ENCODE measurements around the gene GEMIN2. TPM values are rescaled to one million over a fixed set of nuclear protein-coding genes. Genes with fewer than 3 reads are reported as not detected.
A peak's percentile ranks its signal among the peaks of the same experiment; 100 is the strongest.

GEMIN2 gene
- total RNA-seq, 1 donor from 2014 or later: 25.5 TPM

GRCh38 chr14:39168591-39168990 is 54.5 kb downstream of the GEMIN2 start:
- no peak for DNase-seq (ENCODE audit: extremely low spot score in 2 of 2)
- H3K36me3 ChIP-seq: no peaks in the 10 kb centered on the region
- intact Hi-C loops (cut with DNase I): no loop called here
- TF ChIP-seq, protein P1, sequence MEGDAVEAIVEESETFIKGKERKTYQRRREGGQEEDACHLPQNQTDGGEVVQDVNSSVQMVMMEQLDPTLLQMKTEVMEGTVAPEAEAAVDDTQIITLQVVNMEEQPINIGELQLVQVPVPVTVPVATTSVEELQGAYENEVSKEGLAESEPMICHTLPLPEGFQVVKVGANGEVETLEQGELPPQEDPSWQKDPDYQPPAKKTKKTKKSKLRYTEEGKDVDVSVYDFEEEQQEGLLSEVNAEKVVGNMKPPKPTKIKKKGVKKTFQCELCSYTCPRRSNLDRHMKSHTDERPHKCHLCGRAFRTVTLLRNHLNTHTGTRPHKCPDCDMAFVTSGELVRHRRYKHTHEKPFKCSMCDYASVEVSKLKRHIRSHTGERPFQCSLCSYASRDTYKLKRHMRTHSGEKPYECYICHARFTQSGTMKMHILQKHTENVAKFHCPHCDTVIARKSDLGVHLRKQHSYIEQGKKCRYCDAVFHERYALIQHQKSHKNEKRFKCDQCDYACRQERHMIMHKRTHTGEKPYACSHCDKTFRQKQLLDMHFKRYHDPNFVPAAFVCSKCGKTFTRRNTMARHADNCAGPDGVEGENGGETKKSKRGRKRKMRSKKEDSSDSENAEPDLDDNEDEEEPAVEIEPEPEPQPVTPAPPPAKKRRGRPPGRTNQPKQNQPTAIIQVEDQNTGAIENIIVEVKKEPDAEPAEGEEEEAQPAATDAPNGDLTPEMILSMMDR (IDR thresholded peaks at IDR 0.05): no peak
- TF ChIP-seq POLR2A (IDR thresholded peaks at IDR 0.05) (no peak), POLR2AphosphoS5 (IDR thresholded peaks at IDR 0.05; ENCODE audit: insufficient read depth in 1 of 2, low read depth in 1 of 2) (no peak)
- H3K27ac ChIP-seq: no peak overlapping the region
- H3K9me3 ChIP-seq: no peaks in the 10 kb centered on the region
- peak overlapping the region in 1 of 2 donors; percentile 80 for H3K4me3 ChIP-seq
- no peaks in the 10 kb centered on the region for H3K27me3 ChIP-seq
- H3K4me1 ChIP-seq: peaks cover 32% of the 10 kb centered on the region

DNA sequence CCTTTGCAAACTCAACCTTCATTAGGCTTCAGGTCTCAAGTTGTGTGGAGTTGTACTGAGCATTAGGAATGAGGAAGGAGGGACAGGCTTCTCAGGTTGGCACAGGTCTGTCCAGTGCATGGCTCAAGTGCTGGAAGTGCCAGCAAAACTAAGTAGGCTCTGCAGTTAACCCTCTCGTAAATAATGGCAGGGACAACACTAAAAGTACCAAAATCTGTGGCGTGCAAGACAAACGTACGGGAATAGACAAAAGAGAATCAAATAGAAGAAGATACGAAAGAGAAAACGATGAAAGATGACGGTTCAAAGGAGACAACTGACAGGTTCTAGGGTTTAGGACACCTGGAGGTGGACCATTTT is 55.4 kb downstream of the GEMIN2 start:
- TF ChIP-seq POLR2A (IDR thresholded peaks at IDR 0.05) (no peak), POLR2AphosphoS5 (IDR thresholded peaks at IDR 0.05; ENCODE audit: insufficient read depth in 1 of 2, low read depth in 1 of 2) (no peak)
- TF ChIP-seq, protein P1 (IDR thresholded peaks at IDR 0.05): no peak
- Histone ChIP-seq H3K4me1 (peaks cover 32% of the 10 kb centered on the region), H3K36me3 (no peaks in the 10 kb centered on the region), H3K4me3 (peak overlapping the region; percentile 75 to 80), H3K9me3 (no peaks in the 10 kb centered on the region), H3K27ac (peak overlapping the region; percentile 96), H3K27me3 (no peaks in the 10 kb centered on the region)
- intact Hi-C loops (cut with DNase I): no loop called here
- no peak for DNase-seq (ENCODE audit: extremely low spot score in 2 of 2)

GRCh38 chr14:39173198-39173597 is 59.1 kb downstream of the GEMIN2 start:
- H3K4me3 ChIP-seq: no peak overlapping the region
- TF ChIP-seq, protein P1 (IDR thresholded peaks at IDR 0.05): no peak
- no peak for TF ChIP-seq POLR2A (IDR thresholded peaks at IDR 0.05)
- no peak for TF ChIP-seq POLR2AphosphoS5 (IDR thresholded peaks at IDR 0.05; ENCODE audit: insufficient read depth in 1 of 2, low read depth in 1 of 2)
- no peaks in the 10 kb centered on the region for H3K27me3 ChIP-seq
- H3K36me3 ChIP-seq: peaks cover 0 to 19% of the 10 kb centered on the region in 2 donors
- no peak for DNase-seq (ENCODE audit: extremely low spot score in 2 of 2)
- intact Hi-C loops (cut with DNase I): loop anchor here (5.0 kb wide), 2 partner anchors 94 to 259 kb away; partner anchors contain the start of gene FBXO33
- no peak overlapping the region for H3K27ac ChIP-seq
- H3K4me1 ChIP-seq: peaks cover 33% of the 10 kb centered on the region
- H3K9me3 ChIP-seq: no peaks in the 10 kb centered on the region

DNA sequence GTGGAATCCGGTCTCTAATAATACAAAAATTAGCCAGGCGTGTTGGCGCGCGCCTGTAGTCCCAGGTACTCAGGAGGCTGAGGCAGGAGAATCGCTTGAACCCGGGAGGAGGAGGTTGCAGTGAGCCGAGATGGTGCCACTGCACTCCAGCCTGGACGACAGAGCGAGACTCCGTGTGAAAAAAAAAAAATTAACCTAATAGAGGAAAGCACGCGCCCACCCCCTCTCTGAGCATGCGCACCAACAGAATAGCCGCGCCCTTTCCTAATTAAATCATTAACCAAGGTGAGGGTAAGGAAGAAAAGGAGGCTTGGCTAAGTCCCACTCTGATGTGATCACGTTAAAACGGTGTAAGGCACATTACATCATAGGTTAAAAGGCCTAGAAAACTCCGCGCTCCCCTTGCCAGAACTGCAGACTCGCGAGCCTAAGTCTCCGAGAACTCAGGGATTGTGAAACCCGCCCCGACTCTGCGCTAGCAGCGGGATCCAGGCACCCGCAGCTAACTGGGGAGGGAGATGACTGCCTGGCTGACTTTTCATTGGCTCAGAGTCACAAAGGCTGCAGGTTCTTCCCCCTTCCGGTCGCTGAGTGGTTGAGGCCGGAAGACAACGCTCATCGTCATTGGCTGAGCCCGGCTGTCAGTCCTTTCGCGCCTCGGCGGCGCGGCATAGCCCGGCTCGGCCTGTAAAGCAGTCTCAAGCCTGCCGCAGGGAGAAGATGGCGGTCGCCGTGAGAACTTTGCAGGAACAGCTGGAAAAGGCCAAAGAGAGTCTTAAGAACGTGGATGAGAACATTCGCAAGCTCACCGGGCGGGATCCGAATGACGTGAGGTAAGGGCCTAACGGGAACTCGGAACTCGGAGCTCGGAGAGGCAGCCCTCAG is 60.7 kb downstream of the GEMIN2 start, which contains the start of gene PNN:
Gene PNN, plus strand, starts transcription at position 695 of the 885 bp plus-strand sequence. Its CDS starts 26 bp downstream, at position 721.
- intact Hi-C loops (cut with DNase I): loop anchor here (2.0 to 5.0 kb wide), 3 partner anchors 72 to 257 kb away; partner anchors contain the start of genes FBXO33 and SEC23A
- H3K4me1 ChIP-seq: peaks cover 20% of the 10 kb centered on the region

More for the DNA sequence above, 60.7 kb downstream of the GEMIN2 start, which contains the start of gene PNN:
- H3K27me3 ChIP-seq: no peaks in the 10 kb centered on the region
- H3K36me3 ChIP-seq: peaks cover 0 to 35% of the 10 kb centered on the region in 2 donors
- peak; percentile 99 to 100 for DNase-seq (ENCODE audit: extremely low spot score in 2 of 2)
- H3K27ac ChIP-seq: peak within 1 kb of the TSS; percentile 89
- H3K4me3 ChIP-seq: peak within 1 kb of the TSS; percentile 62 to 94
- TF ChIP-seq, protein P1 (IDR thresholded peaks at IDR 0.05): no peak
- TF ChIP-seq POLR2AphosphoS5 (IDR thresholded peaks at IDR 0.05; ENCODE audit: insufficient read depth in 1 of 2, low read depth in 1 of 2) (peak; percentile 97 to 99), POLR2A (IDR thresholded peaks at IDR 0.05) (peak in 1 of 2 donors; percentile 89)
- no peaks in the 10 kb centered on the region for H3K9me3 ChIP-seq
